Activated CD8-positive, alpha-beta memory T cell treated with anti-CD3 and anti-CD28 coated beads, Interleukin-2, amount 50 U/mL, for 1 hour (primary cell): ENCODE measurements around the gene OR2V1.
"Not testable (repeated sequence)": the region's sequence is repeated elsewhere in the genome, so short reads cannot be mapped to it uniquely, and the experiment has no call there.

Experiments
- DNase-seq: peaks from one replicate; pipeline ENCODE4 v3.0.0-alpha.2; 2020; ENCODE audit errors: extremely low read depth

The OR2V1 gene

DNA sequence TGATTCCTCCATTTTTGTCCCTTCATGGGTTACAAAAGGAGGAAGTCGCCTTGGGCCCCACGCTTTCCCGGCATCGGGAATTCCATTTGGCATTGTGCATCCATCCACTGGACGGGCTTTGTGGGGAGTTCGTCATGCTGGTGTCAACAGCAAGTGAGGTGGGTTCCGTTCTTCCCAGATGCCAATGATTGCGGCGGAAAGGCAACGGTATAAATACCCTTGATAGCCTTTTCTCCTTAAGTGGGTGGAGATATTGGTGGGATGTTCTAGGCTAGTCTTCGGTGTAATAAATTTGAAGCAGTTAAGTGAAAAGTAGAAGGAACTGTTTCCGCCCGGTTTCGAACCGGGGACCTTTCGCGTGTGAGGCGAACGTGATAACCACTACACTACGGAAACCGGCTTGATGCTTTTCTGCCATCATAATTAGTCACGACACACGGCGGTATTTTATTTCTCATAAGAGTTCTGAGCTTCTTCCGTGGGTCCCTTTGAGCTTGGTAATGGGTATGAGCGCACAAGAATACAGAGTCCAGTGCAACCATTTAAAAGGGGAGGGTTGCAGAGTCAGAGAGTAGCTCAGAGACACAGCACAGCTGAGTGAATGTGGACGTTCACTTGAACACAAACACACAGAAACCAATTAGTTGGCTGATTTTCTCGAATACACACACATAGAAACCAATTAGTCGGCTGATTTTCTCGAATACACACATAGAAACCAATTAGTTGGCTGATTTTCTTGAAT, 28.9 kb downstream of the OR2V1 start:
- DNase-seq: not testable (repeated sequence)

DNA sequence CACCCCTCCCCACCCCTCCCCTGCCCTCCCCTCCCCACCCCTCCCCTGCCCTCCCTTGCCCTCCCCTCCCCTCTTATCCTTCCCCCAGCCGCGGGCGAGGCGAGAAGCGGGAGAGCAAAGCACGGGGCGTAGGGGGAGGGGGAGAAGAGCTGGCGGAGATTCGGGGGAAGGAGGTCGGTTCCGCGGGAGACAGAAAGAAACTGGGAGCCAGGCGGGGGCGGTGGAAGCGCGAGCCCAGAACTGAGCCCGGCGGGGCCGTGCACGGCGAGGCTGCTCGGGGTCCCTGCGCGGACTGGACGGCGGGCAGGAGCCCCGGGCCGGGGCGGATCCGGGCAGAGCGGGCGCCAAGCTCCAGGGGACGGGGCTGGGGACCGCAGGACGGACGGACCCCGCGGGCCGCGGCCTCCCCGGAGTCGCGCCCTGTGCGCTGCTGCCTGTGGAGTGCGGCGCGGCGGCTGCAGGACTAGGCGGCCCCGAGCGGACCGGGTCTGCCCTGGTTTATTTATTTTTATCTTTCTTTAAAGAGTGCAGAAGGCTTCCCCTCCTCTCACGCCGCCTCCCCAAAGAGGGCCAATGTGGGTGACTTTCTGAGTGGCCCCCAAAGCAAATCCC, 29.8 kb downstream of the OR2V1 start:
- not testable (repeated sequence) for DNase-seq

DNA sequence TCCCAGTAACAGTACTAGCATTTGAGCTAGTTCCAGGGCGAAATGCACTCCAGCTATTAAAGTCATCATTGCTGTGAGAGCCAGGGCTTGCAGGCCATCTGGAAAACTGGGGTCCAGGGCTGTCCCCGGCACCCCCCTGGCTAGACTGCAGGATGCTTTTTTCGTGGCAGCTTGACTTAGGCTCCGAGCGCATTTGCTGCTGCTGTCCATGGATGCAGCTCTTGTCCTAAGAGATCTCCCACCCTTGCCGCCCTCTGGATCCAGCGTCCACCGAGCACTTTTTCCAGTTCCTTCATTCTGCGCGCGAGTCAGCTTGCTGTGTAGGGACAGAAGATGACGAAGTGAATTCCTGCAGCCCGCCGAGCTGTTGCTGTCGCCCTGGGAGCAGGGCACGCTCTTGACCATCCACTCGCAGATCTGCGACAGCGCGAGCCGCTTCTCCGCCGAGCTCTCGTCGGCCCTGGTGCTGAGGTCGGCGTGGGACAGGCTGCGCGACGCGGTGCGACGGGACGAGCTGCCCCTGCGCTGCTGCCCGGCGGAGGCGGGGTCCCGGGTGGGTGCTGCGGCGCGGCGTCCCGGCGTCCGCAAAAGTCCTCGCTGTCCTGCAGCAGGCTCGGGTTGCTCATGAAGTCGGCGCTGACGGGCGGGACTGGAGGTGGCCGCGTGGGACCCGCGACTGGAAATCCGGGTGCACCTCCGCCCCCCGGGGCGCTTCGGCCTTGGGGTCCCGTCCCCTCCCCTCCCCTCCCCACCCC, 30.7 kb downstream of the OR2V1 start:
- DNase-seq: no peak

DNA sequence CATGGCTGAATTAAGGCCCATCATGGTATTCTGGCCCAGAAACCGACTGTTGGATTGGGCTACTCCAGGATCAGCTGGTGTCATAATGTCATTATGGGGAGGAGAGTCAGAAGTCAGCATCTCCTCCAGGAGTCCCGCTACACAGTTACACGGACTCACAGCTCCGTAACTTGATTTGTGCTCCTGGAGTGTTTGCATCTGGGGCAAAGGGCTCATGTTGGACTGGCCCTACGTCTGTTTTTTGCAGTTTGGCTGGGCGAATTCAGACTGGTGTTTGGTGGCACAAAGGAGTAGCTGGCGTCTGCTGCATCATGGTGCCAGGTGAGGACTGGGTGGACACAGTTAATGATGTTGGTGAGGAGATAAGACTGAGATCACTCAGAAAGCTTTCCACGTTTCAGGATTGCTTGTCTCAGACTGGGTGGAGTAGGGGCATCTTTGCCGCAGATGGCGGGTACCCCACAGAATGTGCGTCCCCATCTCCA, 31.3 kb downstream of the OR2V1 start:
- no peak for DNase-seq

DNA sequence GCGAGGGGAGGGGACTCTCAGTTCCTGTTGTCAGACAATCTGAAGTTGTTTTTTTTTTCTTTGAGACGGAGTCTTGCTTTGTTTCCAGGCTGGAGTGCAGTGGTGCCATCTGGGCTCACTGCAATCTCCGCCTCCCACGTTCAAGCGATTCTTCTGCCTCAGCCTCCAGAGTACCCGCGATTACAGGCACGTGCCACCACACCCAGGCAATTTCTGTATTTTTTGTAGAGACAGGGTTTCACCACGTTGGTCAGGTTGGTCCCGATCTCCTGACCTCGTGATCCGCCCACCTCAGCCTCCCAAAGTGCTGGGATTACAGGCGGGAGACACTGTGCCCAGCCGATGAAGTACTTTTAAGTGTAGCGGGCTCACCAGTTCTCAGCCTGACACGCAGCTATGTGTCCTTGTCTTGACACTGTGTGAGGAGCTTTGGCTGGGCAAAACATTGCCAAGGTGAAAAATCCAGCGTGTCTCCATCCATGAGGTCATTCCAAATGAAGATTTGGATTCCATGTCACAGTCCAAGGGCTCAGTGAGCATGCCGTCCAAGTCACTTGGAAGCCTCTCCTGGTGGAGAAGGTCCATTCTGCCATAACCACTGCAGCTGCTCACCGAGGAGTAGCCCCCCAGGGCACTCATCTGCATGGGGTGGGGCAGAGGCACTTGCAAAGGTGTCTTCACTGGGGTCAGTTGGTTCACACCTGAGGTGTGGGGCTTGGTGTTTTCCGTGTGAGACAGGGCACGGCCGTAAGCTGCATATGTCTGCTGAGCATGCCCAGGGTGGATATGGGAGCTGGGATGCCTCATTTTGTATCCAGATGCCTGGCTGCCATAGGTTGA, 32.0 kb downstream of the OR2V1 start:
- DNase-seq: no peak

DNA sequence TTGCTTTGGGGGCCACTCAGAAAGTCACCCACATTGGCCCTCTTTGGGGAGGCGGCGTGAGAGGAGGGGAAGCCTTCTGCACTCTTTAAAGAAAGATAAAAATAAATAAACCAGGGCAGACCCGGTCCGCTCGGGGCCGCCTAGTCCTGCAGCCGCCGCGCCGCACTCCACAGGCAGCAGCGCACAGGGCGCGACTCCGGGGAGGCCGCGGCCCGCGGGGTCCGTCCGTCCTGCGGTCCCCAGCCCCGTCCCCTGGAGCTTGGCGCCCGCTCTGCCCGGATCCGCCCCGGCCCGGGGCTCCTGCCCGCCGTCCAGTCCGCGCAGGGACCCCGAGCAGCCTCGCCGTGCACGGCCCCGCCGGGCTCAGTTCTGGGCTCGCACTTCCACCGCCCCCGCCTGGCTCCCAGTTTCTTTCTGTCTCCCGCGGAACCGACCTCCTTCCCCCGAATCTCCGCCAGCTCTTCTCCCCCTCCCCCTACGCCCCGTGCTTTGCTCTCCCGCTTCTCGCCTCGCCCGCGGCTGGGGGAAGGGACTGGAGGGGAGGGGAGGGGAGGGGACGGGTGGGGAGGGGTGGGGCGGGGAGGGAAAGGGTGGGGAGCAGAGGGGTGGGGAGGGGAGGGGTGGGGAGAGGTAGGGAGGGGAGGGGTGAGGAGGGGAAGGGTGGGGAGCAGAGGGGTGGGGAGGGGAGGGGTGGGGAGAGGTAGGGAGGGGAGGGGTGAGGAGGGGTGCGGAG, 33.0 kb downstream of the OR2V1 start:
- DNase-seq: not testable (repeated sequence)

DNA sequence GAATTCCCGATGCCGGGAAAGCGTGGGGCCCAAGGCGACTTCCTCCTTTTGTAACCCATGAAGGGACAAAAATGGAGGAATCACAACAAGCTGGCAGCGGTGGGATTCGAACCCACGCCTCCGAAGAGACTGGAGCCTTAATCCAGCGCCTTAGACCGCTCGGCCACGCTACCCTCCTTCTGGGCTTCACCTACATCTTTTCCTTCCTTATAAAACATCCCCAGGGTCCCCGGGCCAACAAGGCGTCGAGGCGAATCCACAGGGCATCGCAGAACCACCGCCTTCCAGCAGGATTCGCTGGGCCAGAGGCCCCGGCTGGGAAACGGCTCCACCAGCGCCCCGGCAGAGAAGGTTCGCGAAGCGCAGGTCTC, 33.6 kb downstream of the OR2V1 start:
- DNase-seq: not testable (repeated sequence)

DNA sequence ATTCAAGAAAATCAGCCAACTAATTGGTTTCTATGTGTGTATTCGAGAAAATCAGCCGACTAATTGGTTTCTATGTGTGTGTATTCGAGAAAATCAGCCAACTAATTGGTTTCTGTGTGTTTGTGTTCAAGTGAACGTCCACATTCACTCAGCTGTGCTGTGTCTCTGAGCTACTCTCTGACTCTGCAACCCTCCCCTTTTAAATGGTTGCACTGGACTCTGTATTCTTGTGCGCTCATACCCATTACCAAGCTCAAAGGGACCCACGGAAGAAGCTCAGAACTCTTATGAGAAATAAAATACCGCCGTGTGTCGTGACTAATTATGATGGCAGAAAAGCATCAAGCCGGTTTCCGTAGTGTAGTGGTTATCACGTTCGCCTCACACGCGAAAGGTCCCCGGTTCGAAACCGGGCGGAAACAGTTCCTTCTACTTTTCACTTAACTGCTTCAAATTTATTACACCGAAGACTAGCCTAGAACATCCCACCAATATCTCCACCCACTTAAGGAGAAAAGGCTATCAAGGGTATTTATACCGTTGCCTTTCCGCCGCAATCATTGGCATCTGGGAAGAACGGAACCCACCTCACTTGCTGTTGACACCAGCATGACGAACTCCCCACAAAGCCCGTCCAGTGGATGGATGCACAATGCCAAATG, 34.1 kb downstream of the OR2V1 start:
- not testable (repeated sequence) for DNase-seq

DNA sequence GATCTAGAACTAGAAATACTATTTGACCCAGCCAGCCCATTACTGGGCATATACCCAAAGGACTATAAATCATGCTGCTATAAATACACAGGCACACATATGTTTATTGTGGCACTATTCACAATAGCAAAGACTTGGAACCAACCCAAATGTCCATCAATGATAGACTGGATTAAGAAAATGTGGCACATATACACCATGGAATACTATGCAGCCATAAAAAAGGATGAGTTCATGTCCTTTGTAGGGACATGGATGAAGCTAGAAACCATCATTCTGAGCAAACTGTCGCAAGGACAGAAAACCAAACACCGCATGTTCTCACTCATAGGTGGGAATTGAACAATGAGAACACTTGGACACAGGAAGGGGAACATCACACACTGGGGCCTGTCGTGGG, 35.8 kb downstream of the OR2V1 start:
- not testable (repeated sequence) for DNase-seq

DNA sequence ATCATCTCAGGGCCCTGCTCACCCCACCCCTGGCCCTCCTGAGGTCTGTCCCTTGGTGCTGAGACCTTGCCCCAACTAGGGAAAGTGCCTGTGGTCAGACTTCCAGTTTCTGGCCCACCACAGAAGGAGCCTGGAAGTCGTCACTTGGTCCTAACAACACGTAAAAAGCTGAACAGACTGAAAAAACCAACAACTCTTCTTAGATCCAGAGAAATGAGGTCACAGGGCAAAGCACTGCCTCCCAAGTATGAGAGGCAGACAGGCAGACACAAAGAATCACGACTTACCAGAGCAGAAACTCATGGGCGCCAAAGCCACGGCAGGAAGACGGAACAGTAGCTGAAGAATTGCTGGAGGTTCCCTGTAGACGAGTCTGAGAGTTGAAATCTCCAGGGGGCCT, 38.5 kb downstream of the OR2V1 start:
- no peak for DNase-seq

DNA sequence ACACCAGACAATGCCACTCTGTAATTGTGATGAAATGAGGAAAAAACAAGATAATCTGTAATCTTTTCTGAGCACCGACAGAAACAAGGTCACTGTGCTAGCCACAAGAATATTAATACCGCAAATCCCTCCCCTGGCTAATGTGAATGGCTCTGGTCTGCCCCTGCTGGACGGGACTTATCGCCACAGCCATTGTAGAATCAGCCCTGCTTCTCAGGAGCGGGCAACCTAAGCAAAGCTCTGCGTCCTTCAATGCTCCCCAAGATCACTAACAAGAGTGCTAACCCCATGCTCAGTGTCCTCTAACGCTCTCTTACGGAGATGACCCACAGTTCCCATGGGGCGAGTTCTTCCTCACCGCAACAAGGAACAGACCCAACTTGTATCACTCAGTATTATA, 42.7 kb downstream of the OR2V1 start:
- DNase-seq: no peak

DNA sequence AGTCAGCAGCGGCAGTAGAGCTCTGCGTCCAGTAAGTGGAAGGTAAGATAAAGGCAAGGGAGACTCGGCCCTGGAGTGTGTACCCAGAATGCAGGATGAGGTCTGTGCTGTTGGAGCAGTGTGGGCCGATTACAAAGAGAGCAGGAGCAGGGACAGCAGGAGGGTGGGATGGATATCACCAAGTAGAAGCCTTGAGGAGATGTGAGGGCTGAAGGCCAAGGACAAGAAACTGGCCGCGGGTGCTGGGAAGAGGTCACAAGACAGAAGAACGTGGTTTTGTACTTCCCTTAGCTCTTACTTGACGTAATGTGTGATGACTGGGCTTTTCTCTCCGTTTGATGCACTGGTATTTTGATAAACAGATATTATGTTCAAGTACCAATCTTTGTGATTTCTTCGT, 43.7 kb downstream of the OR2V1 start:
- DNase-seq: no peak

DNA sequence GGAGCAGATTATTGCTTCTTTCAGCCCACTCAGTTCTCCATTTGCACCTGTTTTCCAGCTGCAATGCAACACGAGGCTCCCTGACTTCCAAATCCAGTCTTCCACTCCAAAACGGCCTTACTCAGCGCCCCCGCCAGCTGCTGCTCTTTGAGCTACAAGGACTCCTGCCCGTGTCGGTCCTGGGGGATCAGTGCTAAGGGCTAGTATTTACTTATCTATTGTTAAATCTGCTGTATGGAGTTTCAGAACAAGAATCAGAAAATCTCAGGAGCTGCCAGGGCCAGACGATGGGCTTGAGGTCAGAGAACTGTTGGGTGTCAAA, 44.1 kb downstream of the OR2V1 start:
- DNase-seq: no peak

DNA sequence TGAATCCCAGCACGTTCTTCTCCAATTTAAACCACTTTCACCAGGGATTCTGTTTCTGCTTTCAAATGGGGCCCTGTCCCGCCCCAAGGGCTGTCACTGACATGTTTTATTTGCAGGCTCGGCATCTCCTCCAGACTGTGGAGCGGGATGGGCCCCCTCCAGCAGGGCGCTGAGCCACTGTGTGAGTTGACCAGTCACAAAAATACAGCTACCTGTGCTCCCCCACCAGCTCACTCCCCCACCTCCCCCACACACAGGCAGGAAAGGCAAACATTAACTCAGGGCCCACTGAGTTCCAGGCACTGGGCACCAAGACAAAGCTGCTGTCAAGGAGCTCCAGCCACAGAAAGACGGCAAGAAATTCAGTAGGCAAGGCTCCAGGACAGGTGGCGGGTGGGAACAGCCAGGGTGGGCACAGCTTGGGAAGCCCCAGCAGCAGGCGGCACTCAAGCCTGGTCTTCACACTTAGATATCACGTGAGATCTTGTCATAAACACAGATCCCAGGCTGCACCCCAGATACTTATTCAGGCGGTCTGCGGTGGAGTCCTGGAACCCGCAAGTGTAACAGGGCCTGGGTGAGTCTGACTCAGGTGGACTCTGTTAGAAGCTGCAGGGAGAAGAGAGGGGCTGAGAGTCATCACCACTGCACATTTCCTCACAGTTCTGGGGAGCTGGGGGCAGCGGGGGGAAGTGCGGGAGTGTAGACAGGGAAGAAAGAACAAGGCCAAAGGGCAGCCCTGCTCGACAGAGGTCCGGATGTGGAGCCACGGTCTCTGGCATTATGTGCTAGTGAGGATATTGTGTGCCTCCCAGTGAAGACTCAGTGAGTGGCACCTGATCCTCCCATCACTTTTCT, 44.7 kb downstream of the OR2V1 start:
- DNase-seq: no peak

DNA sequence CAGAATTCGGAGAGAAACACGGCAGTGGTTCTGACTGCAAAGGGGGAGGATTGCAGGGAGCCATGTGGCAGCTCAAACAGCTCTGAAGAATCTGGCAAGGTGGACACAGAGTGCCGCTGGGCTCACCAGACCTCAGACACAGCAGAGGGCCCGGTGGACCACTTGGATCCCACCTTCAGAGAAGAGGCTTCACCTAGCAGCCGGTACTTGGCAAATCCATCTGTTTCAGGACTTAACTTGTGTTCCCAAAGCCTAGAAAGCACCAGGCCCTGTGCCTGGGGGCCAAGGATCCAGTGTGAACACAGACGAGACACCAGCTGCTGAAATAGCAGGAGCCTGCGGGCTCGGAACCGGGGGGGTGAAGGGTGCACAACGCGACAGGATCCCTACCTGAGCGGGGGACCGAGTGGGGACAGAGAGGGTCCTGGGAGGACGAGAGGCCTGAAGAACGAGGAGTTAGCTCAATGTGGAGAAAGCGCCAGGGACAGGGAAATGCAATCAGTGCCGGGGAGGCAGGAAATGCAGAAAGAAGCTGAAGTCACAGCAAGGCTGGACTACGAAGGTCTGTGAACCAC, 46.3 kb downstream of the OR2V1 start:
- no peak for DNase-seq

DNA sequence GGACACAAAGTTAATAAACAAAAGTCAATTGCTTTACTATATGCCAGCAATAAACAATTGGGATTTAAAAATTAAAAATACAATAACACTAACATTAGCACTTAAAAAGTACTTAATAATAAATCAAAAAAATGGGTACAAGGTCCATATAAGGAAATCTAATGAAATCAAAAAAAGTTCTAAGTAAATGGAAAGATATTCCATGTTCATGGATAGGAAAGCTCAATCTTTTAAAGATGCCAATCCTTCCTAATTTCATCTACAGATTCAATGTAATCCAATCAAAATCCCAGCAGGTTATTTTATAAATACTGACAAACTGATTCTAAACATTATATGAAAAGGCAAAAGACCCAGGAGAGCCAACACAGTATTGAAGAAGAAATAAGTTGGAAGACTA, 49.0 kb downstream of the OR2V1 start:
- no peak for DNase-seq

DNA sequence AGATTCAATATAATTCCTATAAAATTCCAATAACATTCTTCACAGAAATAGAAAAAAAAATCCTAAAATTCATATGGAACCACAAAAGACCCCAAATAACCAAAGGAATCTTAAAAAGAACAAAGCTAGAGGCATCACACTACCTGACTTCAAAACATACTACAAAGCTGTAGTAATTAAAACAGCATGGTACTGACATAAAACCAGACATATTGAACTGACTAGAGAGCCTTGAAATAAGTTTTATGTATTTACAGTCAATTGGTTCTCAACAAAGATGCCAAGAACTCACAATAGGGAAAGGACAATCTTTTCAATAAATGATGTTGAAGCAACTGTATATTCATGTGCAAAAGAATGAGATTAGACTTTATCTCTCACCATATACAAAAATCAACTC, 54.0 kb downstream of the OR2V1 start:
- DNase-seq: no peak
